Right atrium auricular region (tissue), 2 donors: Measurements from ENCODE around the gene NKX1-2. TPM values are rescaled to one million over a fixed set of nuclear protein-coding genes. Genes with fewer than 3 reads are reported as not detected.

Source experiments
- DNase-seq: peaks from one replicate; pipeline ENCODE4 v3.0.0-alpha.2; 2019; ENCODE audit warnings: low spot score
- H3K27ac ChIP-seq, 2 donors: fragments of 200-600 bp; sonication (generic); 1 replicate in 1 of 2; 2 replicates in 1 of 2; pipeline ENCODE4 v1.5.1; 2016 to 2019
- H3K27me3 ChIP-seq, 2 donors: fragments of 200-600 bp; sonication (generic); one replicate each; pipeline versions ENCODE4 v1.5.1 to v1.6.0; 2017 to 2019
- H3K36me3 ChIP-seq: fragments of 200-600 bp; sonication (generic); one replicate; pipeline ENCODE4 v1.5.1; 2016
- H3K4me1 ChIP-seq, 2 donors: fragments of 200-600 bp; sonication (generic); one replicate each; pipeline versions ENCODE4 v1.5.1 to v1.6.0; 2017 to 2019
- H3K4me3 ChIP-seq, 2 donors: fragments of 200-600 bp; sonication (generic); 1 replicate in 1 of 2; 2 replicates in 1 of 2; pipeline ENCODE4 v1.5.1; 2017 to 2019; ENCODE audit warnings: mild to moderate bottlenecking in 1 of 2, moderate library complexity in 1 of 2
- H3K9me3 ChIP-seq, 2 donors: fragments of 200-600 bp; sonication (generic); one replicate each; pipeline ENCODE4 v1.5.1; 2019
- CTCF ChIP-seq, 2 donors: fragments of 200-600 bp; sonication (generic); IDR thresholded peaks; one replicate each; pipeline ENCODE4 v1.5.1; 2019; ENCODE audit warnings: antibody characterized with exemption in 2 of 2
- total RNA-seq, 2 donors: library from RNA; depleted of rRNA; stranded (reverse); fragments of >200 nt; gene quantifications; one replicate each; pipeline ENCODE4 v1.1.0, GENCODE V29; 2016

NKX1-2 gene
- total RNA-seq, 2 donors from 2014 or later, result not detected

GRCh38 chr10:124417895-124418725 is 31.7 kb downstream of the NKX1-2 start:
- peak overlapping the region; percentile 78 to 91 for H3K4me3 ChIP-seq
- H3K27me3 ChIP-seq, result no peaks in the 10 kb centered on the region
- no peaks in the 10 kb centered on the region for H3K36me3 ChIP-seq
- peaks cover 0 to 42% of the 10 kb centered on the region in 2 donors for H3K4me1 ChIP-seq
- DNase-seq, result peak; percentile 65
- peak overlapping the region; percentile 92 to 94 for H3K27ac ChIP-seq
- H3K9me3 ChIP-seq, result no peaks in the 10 kb centered on the region
- peak in 1 of 2 donors; percentile 25 for TF ChIP-seq CTCF (IDR thresholded peaks at IDR 0.05)

- no peak for DNase-seq
- Histone ChIP-seq H3K4me1 (peaks cover 0 to 42% of the 10 kb centered on the region in 2 donors), H3K27ac (no peak overlapping the region), H3K36me3 (no peaks in the 10 kb centered on the region), H3K9me3 (no peaks in the 10 kb centered on the region), H3K27me3 (no peaks in the 10 kb centered on the region), H3K4me3 (no peak overlapping the region)
- TF ChIP-seq CTCF (IDR thresholded peaks at IDR 0.05), result no peak
Observed at GRCh38 chr10:124416733-124417132, 33.1 kb downstream of the NKX1-2 start.

GRCh38 chr10:124415210-124415609 is 34.6 kb downstream of the NKX1-2 start:
- H3K27ac ChIP-seq, result peak overlapping the region in 1 of 2 donors; percentile 18
- H3K4me1 ChIP-seq, result peaks cover 0 to 42% of the 10 kb centered on the region in 2 donors

GRCh38 chr10:124414076-124414475 is 35.8 kb downstream of the NKX1-2 start:
- Histone ChIP-seq H3K27me3 (no peaks in the 10 kb centered on the region), H3K4me3 (no peak overlapping the region), H3K27ac (no peak overlapping the region), H3K36me3 (peaks cover 5% of the 10 kb centered on the region), H3K9me3 (no peaks in the 10 kb centered on the region), H3K4me1 (peaks cover 0 to 42% of the 10 kb centered on the region in 2 donors)
- no peak for TF ChIP-seq CTCF (IDR thresholded peaks at IDR 0.05)
- no peak for DNase-seq

More at GRCh38 chr10:124415210-124415609, 34.6 kb downstream of the NKX1-2 start:
- Histone ChIP-seq H3K36me3 (no peaks in the 10 kb centered on the region), H3K4me3 (no peak overlapping the region), H3K27me3 (no peaks in the 10 kb centered on the region), H3K9me3 (no peaks in the 10 kb centered on the region)
- DNase-seq, result no peak
- TF ChIP-seq CTCF (IDR thresholded peaks at IDR 0.05), result no peak

GRCh38 chr10:124409696-124410095 is 40.1 kb downstream of the NKX1-2 start:
- H3K4me1 ChIP-seq, result peaks cover 0 to 14% of the 10 kb centered on the region in 2 donors
- no peak for DNase-seq
- H3K4me3 ChIP-seq, result no peak overlapping the region
- TF ChIP-seq CTCF (IDR thresholded peaks at IDR 0.05), result no peak
- H3K27ac ChIP-seq, result no peak overlapping the region
- H3K36me3 ChIP-seq, result peaks cover 44% of the 10 kb centered on the region
- H3K27me3 ChIP-seq, result no peaks in the 10 kb centered on the region
- no peaks in the 10 kb centered on the region for H3K9me3 ChIP-seq
